GM21360 (cell line): Measurements from ENCODE around the gene PXK.
"Not testable (repeated sequence)": the region's sequence is repeated elsewhere in the genome, so short reads cannot be mapped to it uniquely, and the experiment has no call there.

Experiments
- ATAC-seq: cut with Tn5 transposase; IDR thresholded peaks from one replicate; pipeline ENCODE4 v1.9.1; 2021; ENCODE audit warnings: mild to moderate bottlenecking, moderate library complexity; ENCODE audit not compliant: unreplicated experiment

Gene PXK

DNA sequence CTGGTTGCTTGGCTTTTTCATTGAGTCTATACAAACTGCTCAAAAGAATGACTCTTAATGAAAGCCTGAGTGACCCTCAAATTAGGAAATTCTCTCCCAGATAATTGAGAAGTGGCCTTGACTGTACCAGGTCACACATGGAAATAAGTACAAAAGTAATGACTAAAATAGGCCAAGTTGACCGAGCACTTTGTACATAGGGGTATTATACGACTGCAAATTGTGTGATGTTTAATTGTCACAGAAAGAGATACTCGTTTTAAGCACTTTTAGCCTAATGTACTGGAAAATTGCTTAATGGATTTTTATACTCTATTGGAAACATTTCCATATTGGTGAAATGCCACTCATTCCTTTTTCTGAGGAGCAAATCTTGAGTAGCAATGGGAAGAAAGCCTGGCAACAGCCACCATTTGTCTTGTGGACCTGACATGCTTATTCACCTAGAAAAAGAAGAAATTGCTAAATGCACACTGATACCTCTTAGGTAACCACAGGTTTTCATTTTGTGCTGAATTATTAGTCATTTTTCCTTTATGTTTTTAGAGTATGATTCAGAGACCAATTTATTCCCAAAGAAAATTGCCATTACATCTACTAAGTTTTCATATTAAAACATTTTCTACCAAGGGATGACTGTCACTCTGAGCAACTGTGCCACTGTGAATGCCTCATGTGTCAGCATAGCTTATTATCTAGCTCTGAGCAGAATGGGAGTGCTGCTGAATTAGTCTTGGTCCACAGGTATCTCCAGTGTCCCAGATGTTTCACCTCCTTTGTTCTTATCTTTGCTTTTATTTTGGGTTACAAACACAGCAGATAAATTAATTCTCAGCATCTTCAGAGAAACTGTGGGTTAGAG, 8.9 kb upstream of the PXK start:
- ATAC-seq: no peak

DNA sequence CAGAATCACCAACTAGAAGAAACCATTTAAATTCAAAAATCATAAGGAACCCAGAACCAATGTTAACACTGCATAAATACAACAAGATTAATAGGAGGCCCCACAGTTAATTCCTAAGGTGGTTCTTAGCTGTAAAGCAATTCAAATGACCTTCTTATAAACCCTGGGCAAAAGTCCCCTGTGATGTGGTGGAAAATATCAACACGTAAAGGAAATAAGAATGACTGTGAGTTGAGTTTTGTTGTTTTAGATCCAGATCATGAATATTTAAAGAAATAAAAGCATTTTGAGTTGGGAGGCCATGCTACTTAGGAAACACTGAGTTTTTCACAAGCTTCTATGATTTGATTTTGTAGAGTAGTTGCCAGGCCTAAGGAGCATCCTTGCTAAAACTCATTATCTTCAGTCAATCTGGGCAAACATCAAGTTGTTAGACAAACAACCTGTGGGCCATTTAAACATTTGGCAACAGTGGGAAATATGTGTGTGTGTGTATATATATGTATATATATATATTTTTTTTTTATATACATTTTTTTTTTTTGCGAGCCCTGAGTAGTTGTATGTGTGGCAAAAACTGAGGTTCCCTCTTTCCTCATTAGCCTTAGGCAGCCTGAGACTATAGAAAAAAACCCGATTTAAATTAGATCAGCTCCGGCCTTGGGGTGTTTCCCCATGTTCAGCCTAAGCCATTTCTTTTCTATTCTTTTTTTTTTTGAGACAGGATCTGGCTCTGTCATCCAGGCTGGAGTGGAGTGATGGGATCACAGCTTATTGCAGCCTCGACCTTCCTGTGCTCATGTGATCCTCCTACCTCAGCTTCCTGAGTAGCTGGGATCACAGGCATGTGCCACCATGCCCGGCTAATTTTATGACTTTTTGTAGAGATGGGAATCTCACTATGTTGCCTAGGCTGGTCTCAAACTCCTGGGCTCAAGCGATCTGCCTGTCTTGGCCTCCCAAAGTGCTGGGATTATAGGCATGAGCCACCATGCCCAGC, 8.0 kb upstream of the PXK start:
- no peak for ATAC-seq

DNA sequence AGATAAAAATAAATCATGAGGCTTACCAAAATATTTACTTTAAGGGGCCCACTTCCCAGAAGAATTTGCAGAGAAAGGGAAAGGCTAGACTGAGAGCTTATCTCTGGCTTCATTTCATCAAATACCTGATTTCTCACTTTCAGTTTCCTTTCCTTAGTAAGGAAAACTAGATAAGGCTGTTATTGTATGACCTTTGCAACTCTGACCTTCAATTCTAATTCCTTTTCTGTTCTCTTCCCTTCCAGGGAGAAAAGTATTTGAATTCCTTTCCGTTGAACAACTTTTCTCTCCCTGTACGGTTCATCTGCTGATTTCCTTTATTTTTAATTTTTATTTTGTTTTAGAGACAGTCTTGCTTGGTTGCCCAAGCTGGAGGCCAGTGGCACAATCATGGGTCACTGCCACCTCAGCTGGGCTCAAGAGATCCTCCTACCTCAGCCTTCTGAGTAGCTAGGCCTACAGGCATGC, 7.1 kb upstream of the PXK start:
- no peak for ATAC-seq

DNA sequence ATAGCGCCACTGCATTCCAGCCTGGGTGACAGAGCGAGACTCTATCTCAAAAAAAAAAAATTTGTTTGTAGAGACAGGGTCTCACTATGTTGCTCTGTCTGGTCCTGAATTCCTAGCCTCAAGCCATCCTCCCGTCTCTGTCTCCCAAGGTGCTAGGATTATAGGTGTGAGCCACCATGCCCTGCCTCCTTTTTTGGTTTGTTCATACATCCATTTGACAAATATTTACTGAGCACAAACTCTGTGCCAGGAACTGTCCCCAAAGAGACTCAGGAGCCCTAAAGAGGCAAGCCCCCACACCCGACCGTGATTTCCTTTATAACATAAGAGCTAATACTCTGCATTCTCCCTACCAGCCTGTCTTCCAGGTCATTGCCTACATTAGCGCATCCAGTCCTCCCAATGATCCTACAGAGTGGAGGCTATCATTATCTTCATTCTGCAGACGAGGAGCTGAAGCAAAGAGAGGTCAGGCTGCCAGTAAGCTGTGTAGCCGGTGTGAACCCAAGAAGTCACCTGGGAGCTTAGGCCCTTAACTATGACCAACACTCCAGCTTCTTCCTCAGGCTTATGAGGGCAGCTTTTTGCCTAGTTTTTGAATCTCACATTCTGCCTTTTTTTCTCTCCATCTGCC, 6.3 kb upstream of the PXK start:
- ATAC-seq: no peak

DNA sequence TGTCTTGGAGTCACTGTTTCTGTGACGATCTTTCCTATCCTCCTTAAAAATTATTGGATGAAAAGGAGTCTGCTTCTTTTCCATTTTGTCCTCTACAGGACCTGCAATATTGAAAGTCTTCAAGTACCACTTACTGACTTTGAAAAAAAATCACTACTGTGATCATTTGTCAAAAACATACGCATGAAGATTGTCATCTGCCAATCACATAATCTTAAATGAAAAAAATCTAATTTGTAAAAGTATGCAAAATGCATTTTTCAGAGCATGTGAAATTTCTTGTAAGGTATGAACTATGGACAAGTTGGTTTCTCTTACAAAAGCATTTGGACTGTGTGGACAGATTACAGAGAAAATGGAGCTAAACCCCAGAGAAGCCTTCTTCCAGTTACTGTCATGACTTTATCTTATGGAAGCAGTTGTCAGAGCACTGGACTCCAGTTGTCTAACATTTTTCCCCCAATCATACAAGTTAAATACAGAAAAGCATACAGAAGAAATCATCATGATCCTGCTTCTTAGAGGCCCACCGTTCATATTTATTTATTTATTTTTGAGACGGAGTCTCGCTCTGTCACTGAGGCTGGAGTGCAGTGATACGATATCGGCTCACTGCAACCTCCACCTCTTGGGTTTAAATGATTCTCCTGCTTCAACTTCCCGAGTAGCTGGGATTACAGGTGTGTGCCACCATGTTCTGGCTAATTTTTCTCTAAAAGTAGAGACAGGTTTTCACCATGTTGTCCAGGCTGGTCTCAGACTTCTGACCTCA, 3.4 kb upstream of the PXK start:
- no peak for ATAC-seq

DNA sequence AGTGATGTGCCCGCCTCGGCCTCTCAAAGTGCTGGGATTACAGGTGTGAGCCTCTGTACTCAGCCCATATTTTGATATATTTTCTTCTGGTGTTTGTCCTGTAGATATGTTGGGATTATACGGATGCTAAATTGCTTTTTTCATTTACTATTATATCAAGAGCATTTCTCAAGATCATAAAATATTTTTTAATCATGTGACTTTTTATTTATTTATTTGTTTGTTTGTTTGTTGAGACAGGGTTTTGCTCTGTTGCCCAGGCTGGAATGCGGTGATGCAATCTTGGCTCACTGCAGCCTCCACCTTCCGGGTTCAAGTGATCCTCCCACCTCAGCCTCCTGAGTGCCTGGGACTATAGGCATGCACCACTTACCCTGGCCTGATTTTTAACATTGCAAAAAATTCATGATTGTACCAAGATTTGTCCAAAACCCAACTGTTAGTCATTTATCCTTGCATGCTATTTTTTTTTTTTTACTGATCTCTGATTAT, 2.7 kb upstream of the PXK start:
- ATAC-seq: no peak

DNA sequence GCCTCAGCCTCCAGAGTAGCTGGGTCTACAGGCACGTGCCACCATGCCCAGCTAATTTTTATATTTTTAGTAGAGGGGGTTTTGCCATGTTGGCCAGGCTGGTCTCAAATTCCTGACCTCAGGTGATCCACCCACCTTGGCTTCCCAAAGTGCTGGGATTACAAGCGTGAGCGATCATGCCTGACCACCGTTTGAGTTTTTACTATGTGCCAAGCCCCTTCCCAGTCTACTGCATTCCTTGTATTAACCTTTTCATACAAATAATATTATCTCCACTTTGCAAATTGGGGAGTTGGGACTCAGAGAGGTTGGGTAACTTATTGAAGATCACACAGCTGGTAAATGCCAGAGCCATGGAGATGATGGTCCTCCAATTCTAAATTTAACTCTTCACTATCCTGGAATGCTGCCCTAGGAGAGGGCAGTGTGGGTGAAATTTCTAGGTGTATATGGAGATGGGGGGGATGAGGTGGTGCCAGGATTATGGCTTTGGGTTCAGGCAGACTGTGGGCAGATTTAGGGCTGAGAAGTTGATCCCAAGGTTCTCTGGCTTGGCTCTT, 1.0 kb upstream of the PXK start:
- no peak for ATAC-seq

DNA sequence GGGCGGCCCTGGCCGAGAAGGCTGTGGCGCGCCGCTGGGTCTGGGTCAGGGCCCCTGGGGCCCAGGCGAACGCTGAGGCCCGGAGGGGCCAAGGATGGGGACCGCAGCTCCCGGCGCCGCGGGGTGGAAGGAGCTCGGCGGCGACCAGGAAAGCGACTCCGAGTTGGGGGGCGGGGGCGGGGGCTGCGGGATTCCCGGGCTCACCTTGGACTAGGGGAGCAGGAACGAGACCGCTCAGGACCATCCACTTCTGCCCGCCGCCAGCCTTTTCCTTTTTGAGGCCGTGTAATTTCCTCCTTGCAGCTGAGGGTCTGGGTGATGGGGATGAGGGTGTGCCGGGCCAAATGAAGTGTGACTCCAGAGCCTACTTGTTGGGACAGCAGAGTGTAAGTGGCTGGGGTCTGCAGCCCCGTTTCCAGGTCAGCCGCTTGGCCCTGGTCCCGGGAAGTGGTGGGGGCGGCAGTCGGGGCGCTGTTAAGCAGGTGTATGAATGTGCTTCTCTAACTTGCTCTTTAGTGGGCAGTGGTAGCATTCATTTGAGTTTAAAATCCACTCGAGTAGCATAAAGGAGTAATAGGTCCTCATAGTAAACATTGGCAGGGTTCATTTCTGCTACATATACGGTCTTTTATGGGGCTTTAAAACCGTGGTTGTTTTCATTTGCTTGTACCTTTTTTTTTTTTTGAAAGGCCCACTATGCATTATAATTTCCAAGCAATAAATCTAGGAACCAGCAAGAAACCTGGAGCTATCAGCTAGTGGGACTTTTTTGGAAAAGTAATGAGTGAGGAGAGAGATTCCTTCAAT, 717 bp downstream of the PXK start:
- no peak for ATAC-seq

DNA sequence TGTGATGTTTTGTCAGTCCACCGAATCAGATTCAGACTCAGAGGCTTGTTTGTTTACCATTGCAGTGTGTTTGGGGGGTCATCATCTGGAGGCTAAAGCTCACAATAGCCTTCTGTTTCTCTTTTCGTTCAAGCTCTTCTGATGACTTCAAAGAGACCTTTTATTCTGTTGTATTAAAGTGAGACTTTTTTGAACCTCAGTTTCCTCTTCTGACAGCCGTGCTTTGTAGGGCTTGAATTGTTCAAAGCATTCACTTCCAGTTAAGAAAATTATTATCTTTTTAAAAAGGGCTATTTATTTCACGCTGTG, 1.3 kb downstream of the PXK start:
- no peak for ATAC-seq

DNA sequence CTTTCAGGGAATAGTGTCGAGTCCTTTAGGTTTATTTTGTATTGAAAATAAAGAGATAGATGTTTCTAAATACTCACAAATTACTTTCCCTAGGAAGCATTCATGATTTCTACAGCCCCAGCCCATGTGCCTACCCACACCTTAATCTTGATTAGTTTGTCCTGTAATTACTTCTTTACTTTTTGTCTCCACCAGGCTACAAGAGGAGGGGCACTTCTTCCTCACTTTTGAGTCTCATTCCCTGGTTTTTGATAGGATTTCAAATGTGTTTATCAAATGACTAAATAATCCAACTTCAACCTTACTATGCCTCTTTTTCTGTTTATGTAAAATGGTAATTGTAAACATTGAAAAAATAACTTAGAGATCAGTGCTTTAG, 1.8 kb downstream of the PXK start:
- ATAC-seq: no peak

DNA sequence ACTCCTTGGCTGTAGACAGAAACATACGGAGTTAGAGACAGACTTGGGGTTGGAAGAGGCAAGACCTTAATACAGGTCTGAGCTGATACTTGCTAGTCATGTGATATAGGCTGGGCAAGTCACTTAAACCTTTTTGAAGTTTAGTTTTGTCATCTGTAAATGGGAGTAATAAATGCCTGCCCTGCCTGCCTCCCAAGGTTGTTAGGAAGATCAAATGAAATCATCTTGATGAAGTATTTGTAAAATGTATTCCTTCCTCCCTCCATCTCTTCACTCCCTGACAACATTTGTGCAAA, 2.9 kb downstream of the PXK start:
- ATAC-seq: no peak

DNA sequence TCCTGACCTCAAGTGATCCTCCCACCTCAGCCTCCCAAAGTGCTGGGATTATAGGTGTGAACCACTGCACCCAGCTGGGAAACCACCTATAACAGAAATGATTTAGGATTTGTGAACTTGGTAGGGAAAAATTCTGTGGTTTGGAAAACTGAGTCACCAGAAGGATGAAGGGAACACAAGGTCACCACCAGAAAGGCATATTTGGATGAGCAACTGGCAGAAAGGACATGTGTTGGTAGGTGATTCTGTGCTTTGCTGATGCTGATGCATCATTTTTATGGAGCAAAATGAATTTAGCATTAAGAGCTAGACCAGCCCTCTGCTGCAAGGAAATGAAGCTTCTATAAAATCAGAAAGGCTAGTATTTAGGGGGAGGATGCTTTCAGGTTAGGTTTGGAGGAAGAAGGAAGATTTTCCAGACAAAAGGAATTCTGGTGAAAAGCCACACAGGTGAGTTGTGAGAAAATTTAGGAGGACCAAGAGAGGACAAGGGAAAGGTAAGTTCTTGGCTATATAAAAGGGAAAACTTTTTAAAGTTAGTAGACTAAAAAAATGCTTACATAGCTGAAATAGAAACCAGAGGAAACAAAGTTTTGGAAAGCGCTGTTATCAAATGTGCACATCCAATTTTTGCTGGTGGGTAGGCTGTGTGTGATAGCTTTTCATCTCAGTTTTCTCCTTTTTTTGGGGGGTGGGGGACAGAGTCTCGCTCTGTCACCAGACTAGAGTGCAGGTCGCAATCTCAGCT, 3.6 kb downstream of the PXK start:
- ATAC-seq: no peak

DNA sequence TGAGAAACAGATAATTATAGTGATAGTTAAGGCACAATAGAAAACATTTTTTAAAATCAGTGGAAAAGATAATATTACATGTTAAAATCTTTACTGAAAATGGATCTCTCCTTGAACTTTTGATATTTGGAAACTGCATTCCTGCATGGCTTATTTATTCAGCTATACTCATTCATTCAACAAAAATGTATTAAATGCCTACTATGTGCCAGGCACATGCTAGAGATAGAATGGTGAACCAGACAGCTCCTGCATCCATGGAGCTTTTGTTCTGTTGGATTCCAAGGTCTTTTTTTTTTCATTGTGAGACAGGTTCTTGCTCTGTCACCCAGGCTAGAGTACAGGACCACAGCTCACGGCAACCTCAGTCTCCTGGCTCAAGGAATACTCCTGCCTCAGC, 4.5 kb downstream of the PXK start:
- ATAC-seq: no peak

DNA sequence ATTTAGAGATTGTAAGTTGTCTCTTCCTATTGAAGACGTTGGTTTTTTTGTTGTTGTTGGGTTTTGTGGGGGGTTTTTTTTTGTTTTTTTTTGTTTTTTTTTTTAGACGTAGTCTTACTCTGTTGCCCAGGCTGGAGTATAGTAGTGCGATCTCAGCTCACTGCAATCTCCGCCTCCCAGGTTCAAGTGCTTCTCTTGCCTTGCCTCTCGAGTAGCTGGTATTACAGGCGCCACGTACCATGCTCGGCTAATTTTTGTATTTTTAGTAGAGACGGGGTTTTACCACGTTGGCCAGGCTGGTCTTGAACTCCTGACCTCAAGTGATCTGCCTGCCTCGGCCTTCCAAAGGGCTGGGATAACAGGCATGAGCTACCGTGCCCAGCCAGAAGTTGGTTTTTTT, 6.5 kb downstream of the PXK start:
- ATAC-seq: not testable (repeated sequence)

DNA sequence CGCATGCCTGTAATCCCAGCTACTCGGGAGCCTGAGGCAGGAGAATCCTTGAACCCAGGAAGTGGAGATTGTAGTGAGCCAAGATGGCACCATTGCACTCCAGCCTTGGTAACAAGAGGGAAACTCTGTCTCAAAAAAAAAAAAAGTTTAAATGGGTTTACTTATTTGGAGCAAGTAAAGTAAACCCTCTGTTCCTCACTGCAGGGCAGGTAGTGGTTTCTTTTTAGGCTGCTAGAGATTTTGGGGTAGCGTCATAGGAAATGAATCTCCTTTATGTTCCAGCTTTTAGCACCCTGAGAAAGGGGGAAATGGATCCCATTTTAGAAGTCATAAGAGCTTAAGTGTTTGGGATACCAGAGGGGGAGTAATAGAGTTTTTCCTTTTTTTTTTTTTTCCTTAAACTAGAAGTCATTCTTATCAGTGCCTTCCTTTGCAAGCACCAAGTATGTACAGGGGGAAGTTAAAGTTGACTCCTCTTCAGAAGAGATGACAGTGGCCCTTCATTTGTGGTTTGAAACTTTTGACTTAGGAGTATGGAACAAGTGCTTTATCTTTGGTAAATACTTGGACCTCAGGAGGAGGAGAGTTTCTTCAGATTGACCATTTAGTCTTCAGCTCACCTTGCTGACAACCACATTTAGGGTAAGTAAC, 8.0 kb downstream of the PXK start:
- no peak for ATAC-seq

DNA sequence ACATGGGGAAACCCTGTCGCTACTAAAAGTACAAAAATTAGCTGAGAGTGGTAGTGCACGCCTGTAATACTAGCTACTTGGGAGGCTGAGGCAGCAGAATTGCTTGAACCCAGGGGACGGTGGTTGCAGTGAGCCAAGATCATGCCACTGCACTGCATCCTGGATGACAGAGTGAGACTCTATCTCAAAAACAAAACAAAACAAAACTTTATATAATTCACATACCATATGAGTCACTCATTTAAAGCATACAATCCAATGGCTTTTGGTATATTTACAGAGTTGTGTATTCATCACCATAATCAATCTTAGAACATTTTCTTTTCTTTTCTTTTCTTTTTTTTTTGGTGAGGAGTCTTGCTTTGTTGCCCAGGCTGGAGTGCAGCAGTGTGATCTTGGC, 8.7 kb downstream of the PXK start:
- ATAC-seq: no peak

DNA sequence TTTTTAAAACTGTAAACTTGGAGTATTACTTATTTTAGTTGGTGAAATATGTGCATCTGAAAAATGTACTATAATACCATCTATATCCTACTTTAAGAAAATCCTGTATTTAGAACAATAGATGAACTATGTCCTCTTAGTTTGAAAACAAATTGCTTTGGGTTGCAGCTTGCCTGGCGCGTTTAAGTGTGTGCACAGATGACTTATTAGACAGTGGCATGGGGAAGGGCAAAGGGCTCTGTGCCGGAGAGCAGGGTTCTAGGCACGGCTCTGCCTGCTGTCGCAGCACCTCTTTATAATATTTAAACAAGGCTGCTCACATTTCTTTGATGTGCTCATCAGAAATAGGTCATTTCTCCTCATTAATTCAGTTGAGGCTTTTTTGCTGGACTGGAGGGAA, 10.0 kb downstream of the PXK start:
- no peak for ATAC-seq

DNA sequence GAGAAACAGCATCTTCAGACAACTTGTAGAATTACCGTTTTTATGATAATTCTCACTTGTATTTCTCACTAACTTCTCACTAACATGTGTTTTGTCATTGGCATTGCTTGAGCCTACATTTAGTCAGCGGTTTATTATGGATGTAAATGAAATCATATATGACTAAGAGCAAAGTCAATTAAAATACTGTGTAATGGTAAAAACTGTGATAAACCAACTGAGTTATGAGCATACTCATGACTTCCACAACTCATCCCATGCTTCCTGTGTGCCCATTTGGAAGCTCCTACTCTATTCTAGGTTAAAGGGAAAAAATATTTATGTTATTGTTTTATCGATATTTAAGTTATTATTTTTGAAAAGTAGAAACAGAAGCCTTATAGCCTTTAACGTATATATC, 12.8 kb downstream of the PXK start:
- no peak for ATAC-seq
